Stimulated activated memory B cell treated with anti-CD40 and anti-IgM and Interleukin-4, amounts not matched to agents 10 μg/mL and 1 μg/mL and 100 μg/mL, for 72 hours (primary cell): Measurements from ENCODE around the gene BRCA1.

Source experiments
- ATAC-seq: fragments of 150-1000 bp; cut with Tn5 transposase; 2 replicates; pipeline ENCODE4 v1.10.0; 2021
- H3K27ac Mint-ChIP-seq: one replicate; pipeline ENCODE4 v1.8.0; 2022; ENCODE audit warnings: mild to moderate bottlenecking, mixed read lengths
- H3K27me3 Mint-ChIP-seq: one replicate; pipeline ENCODE4 v1.8.0; 2022; ENCODE audit warnings: mixed read lengths
- H3K36me3 Mint-ChIP-seq: one replicate; pipeline ENCODE4 v1.8.0; 2022; ENCODE audit warnings: mixed read lengths
- H3K4me1 Mint-ChIP-seq: one replicate; pipeline ENCODE4 v1.8.0; 2022; ENCODE audit warnings: mixed read lengths
- H3K4me3 Mint-ChIP-seq: one replicate; pipeline ENCODE4 v1.8.0; 2022; ENCODE audit warnings: mild to moderate bottlenecking, moderate library complexity, mixed read lengths
- H3K9me3 Mint-ChIP-seq: one replicate; pipeline ENCODE4 v1.8.0; 2022; ENCODE audit warnings: mixed read lengths

The BRCA1 gene

DNA sequence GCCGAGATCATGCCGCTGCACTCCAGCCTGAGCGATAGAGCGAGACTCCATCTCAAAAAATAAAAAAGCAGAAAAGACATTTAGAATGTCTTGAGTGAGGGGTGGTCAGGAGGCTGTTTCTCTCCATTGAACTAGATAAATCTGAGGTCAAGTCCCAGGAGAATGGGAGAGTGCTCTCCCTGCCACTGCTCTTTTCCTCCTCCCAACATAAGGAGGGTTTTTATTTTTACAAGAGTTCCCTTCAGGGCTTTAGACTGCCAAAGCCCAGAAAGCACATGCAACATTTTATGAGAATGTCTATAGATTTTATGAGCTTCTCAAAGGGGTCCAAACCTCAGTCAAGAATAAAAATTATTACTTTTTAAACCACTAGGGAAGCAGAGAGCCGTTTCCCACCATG, 98.6 kb downstream of the BRCA1 start:
- no peak overlapping the region for H3K4me3 Mint-ChIP-seq
- no peaks in the 10 kb centered on the region for H3K27me3 Mint-ChIP-seq
- H3K9me3 Mint-ChIP-seq, result no peaks in the 10 kb centered on the region
- ATAC-seq, result no peak
- peaks cover 15% of the 10 kb centered on the region for H3K4me1 Mint-ChIP-seq
- no peaks in the 10 kb centered on the region for H3K36me3 Mint-ChIP-seq
- no peak overlapping the region for H3K27ac Mint-ChIP-seq

GRCh38 chr17:43025766-43026537, 99.2 kb downstream of the BRCA1 start:
- H3K4me3 Mint-ChIP-seq, result peak overlapping the region; percentile 64

DNA sequence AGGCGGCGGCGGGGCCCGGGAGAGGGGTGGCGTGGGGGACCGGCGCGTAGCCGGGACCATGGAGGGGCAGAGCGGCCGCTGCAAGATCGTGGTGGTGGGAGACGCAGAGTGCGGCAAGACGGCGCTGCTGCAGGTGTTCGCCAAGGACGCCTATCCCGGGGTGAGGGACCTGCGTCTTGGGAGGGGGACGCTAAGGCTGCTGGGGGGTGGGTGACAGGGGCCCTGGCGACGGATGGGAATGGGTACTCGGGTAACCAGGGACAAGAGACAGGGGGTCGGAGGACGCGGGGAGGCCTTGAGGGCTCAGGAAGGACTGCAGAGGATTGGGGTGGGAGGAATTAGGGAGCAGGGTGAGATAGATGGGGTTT, 99.9 kb downstream of the BRCA1 start:
- ATAC-seq, result no peak
- H3K27ac Mint-ChIP-seq, result peak overlapping the region; percentile 71
- peak overlapping the region; percentile 64 for H3K4me3 Mint-ChIP-seq
- no peaks in the 10 kb centered on the region for H3K36me3 Mint-ChIP-seq
- H3K4me1 Mint-ChIP-seq, result peaks cover 22% of the 10 kb centered on the region
- no peaks in the 10 kb centered on the region for H3K9me3 Mint-ChIP-seq
- H3K27me3 Mint-ChIP-seq, result no peaks in the 10 kb centered on the region

More at GRCh38 chr17:43025766-43026537, 99.2 kb downstream of the BRCA1 start:
- Mint-ChIP-seq H3K36me3 (no peaks in the 10 kb centered on the region), H3K9me3 (no peaks in the 10 kb centered on the region), H3K27me3 (no peaks in the 10 kb centered on the region), H3K4me1 (peaks cover 19% of the 10 kb centered on the region), H3K27ac (peak overlapping the region; percentile 71)
- ATAC-seq, result no peak

DNA sequence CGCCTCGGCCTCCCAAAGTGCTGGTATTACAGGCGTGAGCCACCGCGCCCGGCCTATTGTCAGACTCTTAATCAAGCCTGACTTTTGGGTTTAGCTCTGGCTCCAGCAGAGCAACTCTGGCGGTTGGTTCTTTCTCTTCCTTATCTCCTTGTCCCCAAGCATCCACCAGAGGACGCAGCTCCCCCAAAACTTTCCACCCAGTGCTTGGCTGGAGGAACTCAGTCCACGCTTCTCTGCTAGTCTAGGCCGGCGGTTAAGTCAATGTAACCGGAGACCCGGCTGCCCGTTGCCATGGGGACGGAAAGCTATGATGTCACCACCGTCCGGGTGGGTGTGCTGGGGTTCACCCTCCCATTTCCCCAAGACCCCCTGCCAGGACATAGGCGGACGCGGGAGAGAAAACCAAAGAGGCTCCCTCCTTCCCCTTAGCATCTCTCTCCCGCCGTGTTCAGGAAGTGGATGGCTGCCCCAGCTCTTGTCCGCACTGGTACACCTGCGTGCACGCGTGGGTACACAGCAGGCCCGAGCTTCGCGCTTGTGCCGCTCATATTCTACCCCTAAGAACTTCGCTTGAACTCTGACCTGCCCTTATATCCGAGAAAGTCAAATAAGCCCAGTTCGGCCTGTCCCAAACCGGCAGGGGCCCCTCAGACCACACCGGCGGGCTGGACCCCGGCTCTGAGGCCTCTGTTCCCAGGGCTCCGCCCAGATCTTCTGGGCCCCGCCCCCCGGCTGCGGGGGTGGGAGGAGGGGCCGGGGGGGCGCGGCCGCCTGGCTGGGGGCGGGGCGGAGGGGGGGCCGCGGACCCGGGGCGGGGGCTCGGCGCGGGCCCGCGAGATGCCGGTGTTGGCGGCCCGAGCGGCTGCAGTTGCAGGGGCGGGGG, 100.5 kb downstream of the BRCA1 start, which contains the start of gene RND2:
Gene RND2, plus strand, starts transcription at position 825 of the 883 bp plus-strand sequence. CDS start 117 bp downstream, outside the sequence.
- Mint-ChIP-seq H3K27ac (peak within 1 kb of the TSS; percentile 71), H3K36me3 (no peaks in the 10 kb centered on the region), H3K27me3 (no peaks in the 10 kb centered on the region), H3K9me3 (no peaks in the 10 kb centered on the region), H3K4me3 (peak within 1 kb of the TSS; percentile 71), H3K4me1 (peaks cover 26% of the 10 kb centered on the region)
- ATAC-seq, result peak; percentile 77

- ATAC-seq, result peak; percentile 71
- H3K4me3 Mint-ChIP-seq, result peak within 1 kb of the TSS; percentile 89
Measured at GRCh38 chr17:43021741-43022512, 103.2 kb downstream of the BRCA1 start, which contains the start of gene VAT1. TSS of gene VAT1 (minus strand) at chr17:43022385. CDS start at chr17:43022322, 63 bp downstream.

GRCh38 chr17:43020789-43021740, 104.1 kb downstream of the BRCA1 start:
- H3K27ac Mint-ChIP-seq, result peak overlapping the region; percentile 74
- no peaks in the 10 kb centered on the region for H3K9me3 Mint-ChIP-seq
- H3K27me3 Mint-ChIP-seq, result no peaks in the 10 kb centered on the region
- H3K4me1 Mint-ChIP-seq, result peaks cover 30% of the 10 kb centered on the region
- H3K4me3 Mint-ChIP-seq, result peak overlapping the region; percentile 89
- ATAC-seq, result no peak
- no peaks in the 10 kb centered on the region for H3K36me3 Mint-ChIP-seq

More at GRCh38 chr17:43021741-43022512, 103.2 kb downstream of the BRCA1 start, which contains the start of gene VAT1:
- Mint-ChIP-seq H3K27me3 (no peaks in the 10 kb centered on the region), H3K4me1 (peaks cover 30% of the 10 kb centered on the region), H3K9me3 (no peaks in the 10 kb centered on the region), H3K27ac (peak within 1 kb of the TSS; percentile 74), H3K36me3 (no peaks in the 10 kb centered on the region)

DNA sequence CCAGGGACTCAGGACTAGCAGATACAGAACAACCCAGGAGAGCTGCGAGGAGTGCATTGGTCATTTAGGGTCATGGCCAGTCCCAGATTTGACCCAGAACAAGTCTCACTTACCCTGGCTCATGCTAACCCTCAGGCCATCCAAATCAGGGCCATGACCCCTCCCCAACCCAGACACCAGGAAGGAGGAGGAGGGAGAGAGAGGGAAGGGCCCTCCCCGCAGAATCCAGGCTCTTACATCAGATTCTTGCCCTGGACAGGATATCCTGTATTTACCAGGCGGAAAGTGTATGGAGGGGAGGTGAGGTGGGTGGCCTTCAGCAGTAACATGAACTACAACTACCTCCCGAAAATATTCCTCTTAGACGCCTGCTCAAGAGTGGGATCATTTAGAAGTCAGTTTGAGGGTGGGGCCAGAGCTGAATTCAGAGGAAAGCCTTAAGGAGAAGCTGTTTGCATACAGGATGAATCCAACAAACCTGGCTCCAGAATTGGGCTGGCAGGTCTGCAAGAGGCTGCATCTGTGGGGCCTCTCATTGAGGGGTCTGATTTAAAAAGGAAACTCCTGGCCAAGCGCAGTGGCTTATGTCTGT, 105.0 kb downstream of the BRCA1 start:
- ATAC-seq, result no peak
- H3K36me3 Mint-ChIP-seq, result peaks cover 5% of the 10 kb centered on the region
- peaks cover 26% of the 10 kb centered on the region for H3K4me1 Mint-ChIP-seq
- no peaks in the 10 kb centered on the region for H3K27me3 Mint-ChIP-seq
- H3K4me3 Mint-ChIP-seq, result peak overlapping the region; percentile 89
- H3K27ac Mint-ChIP-seq, result peak overlapping the region; percentile 18
- no peaks in the 10 kb centered on the region for H3K9me3 Mint-ChIP-seq

GRCh38 chr17:43019418-43019817, 105.7 kb downstream of the BRCA1 start:
- Mint-ChIP-seq H3K9me3 (no peaks in the 10 kb centered on the region), H3K4me3 (no peak overlapping the region), H3K27me3 (no peaks in the 10 kb centered on the region), H3K4me1 (peaks cover 19% of the 10 kb centered on the region), H3K27ac (peak overlapping the region; percentile 18), H3K36me3 (peaks cover 12% of the 10 kb centered on the region)
- ATAC-seq, result no peak

GRCh38 chr17:43018932-43019331, 106.2 kb downstream of the BRCA1 start:
- Mint-ChIP-seq H3K27ac (peak overlapping the region; percentile 18), H3K4me1 (peaks cover 15% of the 10 kb centered on the region), H3K27me3 (no peaks in the 10 kb centered on the region), H3K4me3 (no peak overlapping the region), H3K36me3 (peaks cover 17% of the 10 kb centered on the region), H3K9me3 (no peaks in the 10 kb centered on the region)
- no peak for ATAC-seq

GRCh38 chr17:43018008-43018853, 106.9 kb downstream of the BRCA1 start:
- H3K4me3 Mint-ChIP-seq, result no peak overlapping the region
- ATAC-seq, result no peak
- peaks cover 15% of the 10 kb centered on the region for H3K4me1 Mint-ChIP-seq
- peaks cover 24% of the 10 kb centered on the region for H3K36me3 Mint-ChIP-seq
- H3K27me3 Mint-ChIP-seq, result no peaks in the 10 kb centered on the region
- H3K27ac Mint-ChIP-seq, result no peak overlapping the region
- no peaks in the 10 kb centered on the region for H3K9me3 Mint-ChIP-seq

DNA sequence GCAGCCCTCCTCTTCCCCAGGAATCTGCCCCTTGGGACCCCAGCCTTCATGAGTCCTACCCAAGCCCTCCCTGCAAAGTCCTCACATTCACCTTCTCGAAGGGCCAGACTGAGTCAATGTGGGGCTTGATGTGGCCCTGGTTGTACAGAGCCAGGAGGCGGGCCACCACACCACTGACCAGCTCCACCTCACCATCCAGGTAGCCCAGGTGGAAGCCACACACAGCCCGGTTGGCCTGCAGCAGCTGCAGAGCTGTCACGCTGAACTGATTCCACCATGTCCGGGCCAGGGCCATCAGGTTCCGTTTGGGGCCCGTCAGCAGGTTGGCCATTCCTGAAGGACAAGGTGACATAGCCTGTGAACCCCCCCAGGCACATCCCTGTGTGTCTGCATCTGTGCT, 108.9 kb downstream of the BRCA1 start:
- peaks cover 30% of the 10 kb centered on the region for H3K36me3 Mint-ChIP-seq
- H3K4me1 Mint-ChIP-seq, result peaks cover 13% of the 10 kb centered on the region
- H3K27me3 Mint-ChIP-seq, result no peaks in the 10 kb centered on the region
- ATAC-seq, result no peak
- no peak overlapping the region for H3K27ac Mint-ChIP-seq
- no peaks in the 10 kb centered on the region for H3K9me3 Mint-ChIP-seq
- H3K4me3 Mint-ChIP-seq, result no peak overlapping the region

DNA sequence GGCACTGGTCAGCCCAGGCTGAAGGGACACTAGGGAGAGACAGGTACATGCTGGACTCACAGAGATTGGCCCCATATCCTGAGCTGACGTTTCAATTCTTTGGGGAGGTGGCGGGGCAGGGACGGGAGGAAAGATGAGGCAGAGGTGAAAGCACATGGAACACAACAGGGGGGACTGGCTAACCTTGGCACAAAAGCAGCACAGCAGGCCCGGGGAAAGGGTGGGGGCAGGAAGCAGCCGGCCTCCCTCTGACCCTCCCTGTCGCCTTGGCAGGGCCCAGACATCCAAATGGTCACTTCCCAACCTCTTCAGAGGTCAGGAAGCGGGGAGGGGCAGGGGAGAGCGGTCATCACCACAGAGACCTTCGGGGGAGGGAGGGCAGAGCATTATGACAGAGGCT, 109.6 kb downstream of the BRCA1 start:
- no peaks in the 10 kb centered on the region for H3K27me3 Mint-ChIP-seq
- peaks cover 11% of the 10 kb centered on the region for H3K4me1 Mint-ChIP-seq
- H3K4me3 Mint-ChIP-seq, result no peak overlapping the region
- peak overlapping the region; percentile 44 for H3K27ac Mint-ChIP-seq
- no peak for ATAC-seq
- no peaks in the 10 kb centered on the region for H3K9me3 Mint-ChIP-seq
- H3K36me3 Mint-ChIP-seq, result peaks cover 30% of the 10 kb centered on the region
